Measurements from ENCODE around the gene UBE2O.

UBE2O gene

GRCh38 chr17:76458580-76459490 lies 5.9 kb upstream of the UBE2O start:
- POLR2A ChIA-PET, result interaction anchor here (0.6 to 1.6 kb wide), 3 partner anchors 43 to 105 kb away, joined by 3 to 5 read pairs (median 4); partner anchors contain the start of gene PRPSAP1
- no peaks in the 10 kb centered on the region for H3K4me1 ChIP-seq (ENCODE audit: control insufficient read depth, insufficient read depth, low read length)
- no peak overlapping the region for H3K27ac ChIP-seq (ENCODE audit: extremely low read depth, low read depth, low read length)
- CTCF ChIA-PET, result interaction anchor here (0.5 to 12.5 kb wide), 36 partner anchors 8 to 1533 kb away, joined by 3 to 187 read pairs (median 4); partner anchors contain the start of genes AANAT, MXRA7, PRPSAP1 and RHBDF2
- no peak overlapping the region for H3K4me3 ChIP-seq (ENCODE audit: low read depth, low read length)
- TF ChIP-seq ZNF654 (tag by site-specific recombination; IDR thresholded peaks at IDR 0.05; ENCODE audit: low read depth) (peak; percentile 45), CTCF (tag by site-specific recombination; IDR thresholded peaks at IDR 0.05) (peak; percentile 79), GLI4 (tag by site-specific recombination; IDR thresholded peaks at IDR 0.05) (no peak)
- H3K9me3 ChIP-seq (ENCODE audit: control insufficient read depth, insufficient read depth, low read depth, low read length), result no peaks in the 10 kb centered on the region
- H3K36me3 ChIP-seq (ENCODE audit: control insufficient read depth in 2 of 2, insufficient read depth in 1 of 2, low read length in 2 of 2), result no peaks in the 10 kb centered on the region

DNA sequence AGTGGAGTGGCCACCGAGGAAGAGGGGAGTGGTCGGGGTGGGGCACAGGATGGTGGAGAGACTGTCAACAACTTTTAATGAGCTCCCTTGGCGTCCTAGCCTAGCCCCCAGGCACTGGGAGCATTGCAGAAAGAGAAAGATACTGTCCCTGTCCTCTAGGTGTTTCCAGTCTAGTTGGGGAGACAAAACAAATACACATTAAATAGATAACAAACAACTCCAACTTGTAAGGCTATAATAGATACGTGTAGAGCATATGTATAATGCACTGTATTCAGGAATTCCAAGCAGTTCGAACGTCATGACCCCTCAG lies 435 bp upstream of the UBE2O start:
- Histone ChIP-seq H3K4me3 (ENCODE audit: low read depth, low read length) (no peak overlapping the region), H3K36me3 (ENCODE audit: control insufficient read depth in 2 of 2, insufficient read depth in 1 of 2, low read length in 2 of 2) (peaks cover 0 to 4% of the 10 kb centered on the region in 2 experiments; a peak in 1 of 3 replicates), H3K27ac (ENCODE audit: extremely low read depth, low read depth, low read length) (no peak overlapping the region), H3K9me3 (ENCODE audit: control insufficient read depth, insufficient read depth, low read depth, low read length) (no peaks in the 10 kb centered on the region), H3K4me1 (ENCODE audit: control insufficient read depth, insufficient read depth, low read length) (peaks cover 8% of the 10 kb centered on the region)
- POLR2A ChIA-PET, result interaction anchor here (1.0 kb wide), 1 partner anchor 99 kb away, joined by 4 read pairs; the partner anchor contains the start of gene PRPSAP1
- CTCF ChIA-PET, result interaction anchor here (0.6 to 2.3 kb wide), 12 partner anchors 8 to 1995 kb away, joined by 3 to 8 read pairs (median 3); no protein-coding TSS in a partner anchor
- no peak for TF ChIP-seq ZNF23 (tag by site-specific recombination; IDR thresholded peaks at IDR 0.05; ENCODE audit: borderline replicate concordance)
- TF ChIP-seq, protein P1, sequence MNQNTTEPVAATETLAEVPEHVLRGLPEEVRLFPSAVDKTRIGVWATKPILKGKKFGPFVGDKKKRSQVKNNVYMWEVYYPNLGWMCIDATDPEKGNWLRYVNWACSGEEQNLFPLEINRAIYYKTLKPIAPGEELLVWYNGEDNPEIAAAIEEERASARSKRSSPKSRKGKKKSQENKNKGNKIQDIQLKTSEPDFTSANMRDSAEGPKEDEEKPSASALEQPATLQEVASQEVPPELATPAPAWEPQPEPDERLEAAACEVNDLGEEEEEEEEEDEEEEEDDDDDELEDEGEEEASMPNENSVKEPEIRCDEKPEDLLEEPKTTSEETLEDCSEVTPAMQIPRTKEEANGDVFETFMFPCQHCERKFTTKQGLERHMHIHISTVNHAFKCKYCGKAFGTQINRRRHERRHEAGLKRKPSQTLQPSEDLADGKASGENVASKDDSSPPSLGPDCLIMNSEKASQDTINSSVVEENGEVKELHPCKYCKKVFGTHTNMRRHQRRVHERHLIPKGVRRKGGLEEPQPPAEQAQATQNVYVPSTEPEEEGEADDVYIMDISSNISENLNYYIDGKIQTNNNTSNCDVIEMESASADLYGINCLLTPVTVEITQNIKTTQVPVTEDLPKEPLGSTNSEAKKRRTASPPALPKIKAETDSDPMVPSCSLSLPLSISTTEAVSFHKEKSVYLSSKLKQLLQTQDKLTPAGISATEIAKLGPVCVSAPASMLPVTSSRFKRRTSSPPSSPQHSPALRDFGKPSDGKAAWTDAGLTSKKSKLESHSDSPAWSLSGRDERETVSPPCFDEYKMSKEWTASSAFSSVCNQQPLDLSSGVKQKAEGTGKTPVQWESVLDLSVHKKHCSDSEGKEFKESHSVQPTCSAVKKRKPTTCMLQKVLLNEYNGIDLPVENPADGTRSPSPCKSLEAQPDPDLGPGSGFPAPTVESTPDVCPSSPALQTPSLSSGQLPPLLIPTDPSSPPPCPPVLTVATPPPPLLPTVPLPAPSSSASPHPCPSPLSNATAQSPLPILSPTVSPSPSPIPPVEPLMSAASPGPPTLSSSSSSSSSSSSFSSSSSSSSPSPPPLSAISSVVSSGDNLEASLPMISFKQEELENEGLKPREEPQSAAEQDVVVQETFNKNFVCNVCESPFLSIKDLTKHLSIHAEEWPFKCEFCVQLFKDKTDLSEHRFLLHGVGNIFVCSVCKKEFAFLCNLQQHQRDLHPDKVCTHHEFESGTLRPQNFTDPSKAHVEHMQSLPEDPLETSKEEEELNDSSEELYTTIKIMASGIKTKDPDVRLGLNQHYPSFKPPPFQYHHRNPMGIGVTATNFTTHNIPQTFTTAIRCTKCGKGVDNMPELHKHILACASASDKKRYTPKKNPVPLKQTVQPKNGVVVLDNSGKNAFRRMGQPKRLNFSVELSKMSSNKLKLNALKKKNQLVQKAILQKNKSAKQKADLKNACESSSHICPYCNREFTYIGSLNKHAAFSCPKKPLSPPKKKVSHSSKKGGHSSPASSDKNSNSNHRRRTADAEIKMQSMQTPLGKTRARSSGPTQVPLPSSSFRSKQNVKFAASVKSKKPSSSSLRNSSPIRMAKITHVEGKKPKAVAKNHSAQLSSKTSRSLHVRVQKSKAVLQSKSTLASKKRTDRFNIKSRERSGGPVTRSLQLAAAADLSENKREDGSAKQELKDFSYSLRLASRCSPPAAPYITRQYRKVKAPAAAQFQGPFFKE (tag by site-specific recombination; IDR thresholded peaks at IDR 0.05; ENCODE audit: borderline replicate concordance), result 0 out of 2 replicates have a peak, but pooled peaks have one; percentile 88
- TF ChIP-seq, protein P2, sequence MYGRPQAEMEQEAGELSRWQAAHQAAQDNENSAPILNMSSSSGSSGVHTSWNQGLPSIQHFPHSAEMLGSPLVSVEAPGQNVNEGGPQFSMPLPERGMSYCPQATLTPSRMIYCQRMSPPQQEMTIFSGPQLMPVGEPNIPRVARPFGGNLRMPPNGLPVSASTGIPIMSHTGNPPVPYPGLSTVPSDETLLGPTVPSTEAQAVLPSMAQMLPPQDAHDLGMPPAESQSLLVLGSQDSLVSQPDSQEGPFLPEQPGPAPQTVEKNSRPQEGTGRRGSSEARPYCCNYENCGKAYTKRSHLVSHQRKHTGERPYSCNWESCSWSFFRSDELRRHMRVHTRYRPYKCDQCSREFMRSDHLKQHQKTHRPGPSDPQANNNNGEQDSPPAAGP (tag by site-specific recombination; IDR thresholded peaks at IDR 0.05), result 0 out of 2 replicates have a peak, but pooled peaks have one; percentile 24
- no peak for TF ChIP-seq PRDM10 (tag by site-specific recombination; IDR thresholded peaks at IDR 0.05)
- no peak for TF ChIP-seq PRDM1 (tag by site-specific recombination; IDR thresholded peaks at IDR 0.05)
- no peak for TF ChIP-seq GLI2 (tag by site-specific recombination; IDR thresholded peaks at IDR 0.05; ENCODE audit: borderline replicate concordance, low read depth)
- TF ChIP-seq KLF1 (tag by site-specific recombination; IDR thresholded peaks at IDR 0.05), result peak; percentile 99
- no peak for TF ChIP-seq ZNF426 (tag by site-specific recombination; IDR thresholded peaks at IDR 0.05)
- peak; percentile 7; the same call in 1 of the 2 replicates for TF ChIP-seq SP3 (tag by site-specific recombination; IDR thresholded peaks at IDR 0.05)
- TF ChIP-seq GLIS2 (tag by site-specific recombination; IDR thresholded peaks at IDR 0.05), result 0 out of 2 replicates have a peak, but pooled peaks have one; percentile 46
